Airway epithelial cell (primary cell): ENCODE results near the gene UBR3. TPM values are rescaled to one million over a fixed set of nuclear protein-coding genes. Genes with fewer than 3 reads are reported as not detected.

Experiments used
- total RNA-seq: library from RNA; depleted of rRNA; stranded (reverse); fragments of >200 nt; gene quantifications from 2 replicates; pipeline ENCODE4 v1.2.3, GENCODE V29; 2015

The UBR3 gene, protein sequence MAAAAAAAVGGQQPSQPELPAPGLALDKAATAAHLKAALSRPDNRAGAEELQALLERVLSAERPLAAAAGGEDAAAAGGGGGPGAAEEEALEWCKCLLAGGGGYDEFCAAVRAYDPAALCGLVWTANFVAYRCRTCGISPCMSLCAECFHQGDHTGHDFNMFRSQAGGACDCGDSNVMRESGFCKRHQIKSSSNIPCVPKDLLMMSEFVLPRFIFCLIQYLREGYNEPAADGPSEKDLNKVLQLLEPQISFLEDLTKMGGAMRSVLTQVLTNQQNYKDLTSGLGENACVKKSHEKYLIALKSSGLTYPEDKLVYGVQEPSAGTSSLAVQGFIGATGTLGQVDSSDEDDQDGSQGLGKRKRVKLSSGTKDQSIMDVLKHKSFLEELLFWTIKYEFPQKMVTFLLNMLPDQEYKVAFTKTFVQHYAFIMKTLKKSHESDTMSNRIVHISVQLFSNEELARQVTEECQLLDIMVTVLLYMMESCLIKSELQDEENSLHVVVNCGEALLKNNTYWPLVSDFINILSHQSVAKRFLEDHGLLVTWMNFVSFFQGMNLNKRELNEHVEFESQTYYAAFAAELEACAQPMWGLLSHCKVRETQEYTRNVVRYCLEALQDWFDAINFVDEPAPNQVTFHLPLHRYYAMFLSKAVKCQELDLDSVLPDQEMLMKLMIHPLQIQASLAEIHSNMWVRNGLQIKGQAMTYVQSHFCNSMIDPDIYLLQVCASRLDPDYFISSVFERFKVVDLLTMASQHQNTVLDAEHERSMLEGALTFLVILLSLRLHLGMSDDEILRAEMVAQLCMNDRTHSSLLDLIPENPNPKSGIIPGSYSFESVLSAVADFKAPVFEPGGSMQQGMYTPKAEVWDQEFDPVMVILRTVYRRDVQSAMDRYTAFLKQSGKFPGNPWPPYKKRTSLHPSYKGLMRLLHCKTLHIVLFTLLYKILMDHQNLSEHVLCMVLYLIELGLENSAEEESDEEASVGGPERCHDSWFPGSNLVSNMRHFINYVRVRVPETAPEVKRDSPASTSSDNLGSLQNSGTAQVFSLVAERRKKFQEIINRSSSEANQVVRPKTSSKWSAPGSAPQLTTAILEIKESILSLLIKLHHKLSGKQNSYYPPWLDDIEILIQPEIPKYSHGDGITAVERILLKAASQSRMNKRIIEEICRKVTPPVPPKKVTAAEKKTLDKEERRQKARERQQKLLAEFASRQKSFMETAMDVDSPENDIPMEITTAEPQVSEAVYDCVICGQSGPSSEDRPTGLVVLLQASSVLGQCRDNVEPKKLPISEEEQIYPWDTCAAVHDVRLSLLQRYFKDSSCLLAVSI (N-terminal part only)
- 11.9 and 18.5 TPM in 2 replicates for total RNA-seq

DNA sequence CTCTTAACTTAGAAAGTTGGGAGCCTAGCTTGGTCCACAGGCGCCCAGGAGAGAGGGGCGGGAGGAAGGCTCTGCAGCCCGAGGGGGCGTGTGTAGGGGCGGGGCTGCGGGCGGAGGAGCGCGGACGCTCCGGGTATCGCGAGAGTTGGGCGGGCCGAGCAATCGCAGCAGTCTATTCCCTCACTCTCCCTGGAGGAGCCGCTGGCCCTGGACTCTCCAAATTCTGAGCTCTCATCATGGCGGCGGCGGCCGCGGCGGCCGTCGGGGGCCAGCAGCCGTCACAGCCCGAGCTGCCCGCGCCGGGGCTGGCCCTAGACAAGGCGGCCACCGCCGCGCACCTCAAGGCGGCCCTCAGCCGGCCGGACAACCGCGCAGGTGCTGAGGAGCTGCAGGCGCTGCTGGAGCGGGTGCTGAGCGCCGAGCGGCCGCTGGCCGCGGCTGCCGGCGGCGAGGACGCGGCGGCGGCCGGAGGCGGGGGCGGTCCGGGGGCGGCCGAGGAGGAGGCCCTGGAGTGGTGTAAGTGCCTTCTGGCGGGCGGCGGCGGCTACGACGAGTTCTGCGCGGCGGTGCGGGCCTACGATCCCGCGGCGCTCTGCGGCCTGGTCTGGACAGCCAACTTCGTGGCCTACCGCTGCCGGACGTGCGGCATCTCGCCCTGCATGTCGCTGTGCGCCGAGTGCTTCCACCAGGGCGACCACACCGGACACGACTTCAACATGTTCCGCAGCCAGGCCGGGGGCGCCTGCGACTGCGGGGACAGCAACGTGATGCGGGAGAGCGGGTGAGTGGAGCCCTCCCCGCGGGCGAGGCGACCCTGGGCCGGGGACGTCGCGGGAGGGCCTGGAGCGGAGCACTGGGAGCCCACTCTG lies at the start of gene UBR3:
TSS of gene UBR3 (plus strand) at position 183 of the 869 bp plus-strand sequence. CDS start at position 237, 54 bp downstream.

GRCh38 chr2:169798718-169799592 lies 28.3 kb upstream of the UBR3 start, which contains the start of gene SSB:
SSB (plus strand) TSS chr2:169798871; CDS start chr2:169800961, 2,090 bp downstream.

GRCh38 chr2:169824373-169825333 lies 2.6 kb upstream of the UBR3 start, which contains the start of gene METTL5:
METTL5 (minus strand) TSS chr2:169824905; CDS start chr2:169824597, 308 bp downstream.

Other genes starting within 250 kb of the UBR3 start
- gene PPIG, start 243.1 kb upstream of the UBR3 start, total RNA-seq = 14.1 and 20.7 TPM in 2 replicates
- gene CFAP210, start 133.0 kb upstream of the UBR3 start, total RNA-seq = 0.35 TPM in 1 of 2 replicates, not detected in the other
- gene PHOSPHO2, start 133.0 kb upstream of the UBR3 start, total RNA-seq = 1.9 and 2.0 TPM in 2 replicates
- gene KLHL23, start 93.6 kb upstream of the UBR3 start, total RNA-seq = 9.1 and 10.8 TPM in 2 replicates
- gene SSB, start 28.6 kb upstream of the UBR3 start, total RNA-seq = 85.1 and 85.3 TPM in 2 replicates
- gene METTL5, start 2.5 kb upstream of the UBR3 start, total RNA-seq = 78.2 and 93.7 TPM in 2 replicates